G401 (cell line): ENCODE results near the gene PACSIN2. TPM values are rescaled to one million over a fixed set of nuclear protein-coding genes. Genes with fewer than 3 reads are reported as not detected.
A peak's percentile ranks its signal among the peaks of the same experiment; 100 is the strongest.
"Not testable (repeated sequence)": the region's sequence is repeated elsewhere in the genome, so short reads cannot be mapped to it uniquely, and the experiment has no call there.

Source experiments
- DNase-seq: peaks from one replicate; pipeline ENCODE4 v3.0.0-alpha.2; 2015; ENCODE audit warnings: low spot score
- in situ Hi-C: cut with HindIII; loops from 2 replicates; pipeline ENCODE4 v1.10.0; 2016; ENCODE audit warnings: low sequenced_read_pairs, mixed read lengths
- total RNA-seq: library from RNA; depleted of rRNA; stranded (reverse); fragments of >200 nt; shearing (Covaris generic); gene quantifications from 2 replicates; pipeline ENCODE4 v1.2.3, GENCODE V29; 2014

PACSIN2 gene
- total RNA-seq, 1 experiment from 2014 or later = 72.5 TPM

DNA sequence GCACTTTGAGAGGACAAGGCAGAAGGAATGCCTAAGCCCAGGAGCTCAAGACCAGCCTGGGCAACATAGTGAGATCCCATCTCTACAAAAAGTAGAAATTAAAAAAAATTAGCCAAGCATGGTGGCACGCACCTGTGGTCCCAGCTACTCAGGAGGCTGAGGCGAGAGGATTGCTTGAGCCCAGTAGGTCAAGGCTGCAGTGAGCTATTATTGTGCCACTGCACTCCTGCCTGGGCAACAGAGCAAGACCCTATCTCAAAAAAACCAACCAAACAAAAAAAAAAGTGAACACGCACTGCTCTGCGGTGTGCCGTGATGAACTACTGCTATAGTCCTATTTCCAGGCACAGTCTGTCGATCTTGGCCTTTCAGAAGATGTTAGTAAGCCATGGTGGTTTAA is 97.6 kb downstream of the PACSIN2 start:
- DNase-seq, in situ Hi-C loops: not testable (repeated sequence)

DNA sequence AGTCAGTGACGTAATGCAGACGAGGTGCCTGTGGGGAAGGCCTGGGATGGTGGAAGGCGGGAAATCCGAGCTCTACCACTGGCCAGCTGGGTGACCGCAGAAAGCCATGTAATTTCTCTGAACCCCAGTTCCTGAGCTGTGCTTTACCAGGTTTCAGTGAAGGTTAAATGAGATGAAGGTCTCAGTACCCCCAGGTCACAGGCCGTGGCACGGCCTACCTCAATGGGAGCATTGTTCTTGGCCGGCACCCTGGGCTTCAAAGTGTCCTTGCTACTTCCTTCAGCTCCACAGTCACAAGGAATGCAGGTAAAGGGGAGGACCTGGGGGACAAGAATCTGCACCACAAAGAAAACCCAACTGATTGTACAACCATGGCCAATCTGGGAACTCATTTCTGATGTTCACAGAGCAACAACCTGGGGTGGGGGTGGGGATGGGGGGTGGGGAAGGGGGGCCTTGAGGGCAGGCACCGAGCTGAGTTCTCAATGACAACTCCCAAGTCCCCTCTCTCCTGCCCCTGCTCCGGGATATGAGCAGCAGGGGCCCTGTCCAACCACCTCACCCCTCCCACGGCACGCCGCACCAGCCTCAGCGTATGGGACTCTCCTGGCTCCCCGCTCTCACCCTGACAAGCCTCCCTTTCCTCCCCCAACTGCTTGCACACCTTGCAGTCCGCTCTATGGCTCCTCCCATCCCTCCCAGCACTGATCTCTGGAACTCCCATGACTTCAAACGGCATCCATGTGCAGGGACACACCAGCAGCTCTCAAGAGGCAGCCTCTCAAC is 98.8 kb downstream of the PACSIN2 start:
- DNase-seq = no peak
- in situ Hi-C loops = no loop called here

DNA sequence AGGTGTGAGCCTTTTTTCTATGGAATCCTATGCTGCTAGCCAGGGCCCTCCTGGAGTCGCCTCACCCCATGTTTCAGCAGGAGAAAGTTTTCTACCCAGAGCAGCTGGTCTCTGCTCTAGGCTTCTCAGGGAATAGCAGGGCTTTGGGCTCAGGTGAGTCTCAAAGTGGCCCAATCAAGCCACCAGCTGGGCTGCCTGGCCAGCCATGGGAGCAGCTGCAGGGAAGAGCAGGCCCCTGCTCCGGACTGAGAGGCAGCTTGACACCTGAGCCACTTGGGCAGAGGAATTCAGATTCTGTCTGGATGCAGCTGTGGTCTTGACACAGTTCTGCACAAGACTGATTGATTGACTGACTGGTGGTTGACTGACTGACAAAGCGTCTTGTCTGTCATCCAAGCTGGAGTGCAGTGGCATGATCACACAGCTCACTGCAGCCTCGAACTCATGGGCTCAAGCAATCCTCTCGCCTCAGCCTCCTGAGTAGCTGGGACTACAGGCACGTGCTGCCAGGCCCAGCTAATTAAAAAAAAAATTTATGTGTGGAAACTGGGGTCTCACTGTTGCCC is 100.4 kb downstream of the PACSIN2 start:
- in situ Hi-C loops = no loop called here
- DNase-seq = no peak

DNA sequence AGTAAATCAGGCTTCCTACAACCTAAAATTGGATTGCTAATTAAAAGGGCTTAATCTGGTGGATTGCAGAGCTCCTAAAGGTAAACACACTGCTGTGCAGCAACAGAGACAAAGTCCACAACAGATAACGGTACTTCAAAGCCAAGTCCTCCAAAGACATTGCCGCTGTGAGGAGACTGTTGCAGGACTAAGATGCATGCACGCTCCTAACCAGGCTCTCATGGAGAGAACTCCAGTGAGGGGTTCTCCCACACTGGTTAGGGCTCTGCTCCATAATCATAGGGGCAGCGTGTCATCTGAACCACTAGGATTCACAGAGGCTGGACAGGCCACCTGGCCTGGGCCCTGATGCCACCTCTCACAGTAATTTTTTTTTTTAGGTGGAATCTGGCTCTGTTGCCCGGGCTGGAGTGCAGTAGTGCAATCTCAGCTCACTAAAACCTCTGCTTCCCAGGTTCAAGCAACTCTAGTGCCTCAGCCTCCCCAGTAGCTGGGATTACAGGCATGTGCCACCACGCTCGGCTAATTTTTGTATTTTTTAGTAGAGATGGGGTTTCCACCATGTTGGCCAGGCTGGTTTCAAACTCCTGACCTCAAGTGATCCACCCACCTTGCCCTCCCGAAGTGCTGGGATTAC is 101.0 kb downstream of the PACSIN2 start:
- no peak for DNase-seq
- in situ Hi-C loops = no loop called here

DNA sequence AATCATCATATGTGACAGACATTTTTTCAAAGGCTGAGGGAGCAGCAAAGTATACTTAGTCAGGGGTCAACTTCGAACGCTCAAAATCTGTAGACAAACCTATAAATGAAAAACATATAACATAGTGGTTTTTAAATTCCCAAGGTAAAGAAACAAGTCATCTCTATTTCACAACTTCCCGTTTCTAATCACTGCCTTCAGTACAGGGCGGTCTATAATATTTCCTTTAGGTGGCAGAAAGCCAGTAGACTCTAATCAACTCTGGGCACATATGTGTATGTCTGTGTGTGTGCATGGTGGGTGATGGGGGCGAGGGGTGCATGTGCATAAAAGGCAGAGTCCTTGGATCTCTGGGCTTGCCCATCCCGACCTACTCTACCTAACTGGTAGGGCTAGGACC is 102.9 kb downstream of the PACSIN2 start:
- in situ Hi-C loops = no loop called here

DNA sequence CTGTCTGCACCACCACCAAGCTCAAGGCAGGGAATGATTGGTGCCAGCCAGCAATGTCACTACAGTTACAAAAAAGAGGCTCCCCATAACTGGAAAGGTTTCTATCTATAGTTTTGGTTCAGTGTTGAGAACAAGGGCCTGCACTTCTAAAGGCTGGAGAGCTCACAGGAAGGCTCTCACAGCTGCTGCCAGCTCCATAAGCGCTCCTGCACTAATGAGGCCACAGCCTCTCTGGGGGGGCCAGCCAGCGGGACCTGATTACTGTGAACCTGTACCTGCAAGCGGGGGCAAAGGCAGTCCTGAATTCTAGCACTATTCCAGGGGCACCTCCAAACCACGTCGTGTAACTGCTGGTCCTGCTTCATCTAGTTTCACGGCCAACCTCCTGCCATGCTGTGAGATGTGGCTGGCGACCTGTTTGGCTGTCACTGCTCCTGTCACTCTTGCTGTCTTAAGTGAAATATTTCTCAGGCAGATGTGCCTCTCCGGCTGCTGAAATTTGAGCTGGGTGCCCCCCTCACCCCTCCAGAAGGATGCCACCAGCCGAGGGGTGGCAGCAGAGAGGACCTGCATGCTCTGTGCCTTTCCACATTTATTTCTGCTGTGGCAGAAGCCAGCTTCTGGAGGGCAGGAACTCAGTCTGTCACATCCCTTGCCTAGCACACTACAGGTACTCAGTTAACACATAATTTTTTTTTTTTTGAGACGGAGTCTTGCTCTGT is 104.6 kb downstream of the PACSIN2 start:
- no peak for DNase-seq
- in situ Hi-C loops = no loop called here

More for the DNA sequence above, 102.9 kb downstream of the PACSIN2 start:
- DNase-seq = no peak

DNA sequence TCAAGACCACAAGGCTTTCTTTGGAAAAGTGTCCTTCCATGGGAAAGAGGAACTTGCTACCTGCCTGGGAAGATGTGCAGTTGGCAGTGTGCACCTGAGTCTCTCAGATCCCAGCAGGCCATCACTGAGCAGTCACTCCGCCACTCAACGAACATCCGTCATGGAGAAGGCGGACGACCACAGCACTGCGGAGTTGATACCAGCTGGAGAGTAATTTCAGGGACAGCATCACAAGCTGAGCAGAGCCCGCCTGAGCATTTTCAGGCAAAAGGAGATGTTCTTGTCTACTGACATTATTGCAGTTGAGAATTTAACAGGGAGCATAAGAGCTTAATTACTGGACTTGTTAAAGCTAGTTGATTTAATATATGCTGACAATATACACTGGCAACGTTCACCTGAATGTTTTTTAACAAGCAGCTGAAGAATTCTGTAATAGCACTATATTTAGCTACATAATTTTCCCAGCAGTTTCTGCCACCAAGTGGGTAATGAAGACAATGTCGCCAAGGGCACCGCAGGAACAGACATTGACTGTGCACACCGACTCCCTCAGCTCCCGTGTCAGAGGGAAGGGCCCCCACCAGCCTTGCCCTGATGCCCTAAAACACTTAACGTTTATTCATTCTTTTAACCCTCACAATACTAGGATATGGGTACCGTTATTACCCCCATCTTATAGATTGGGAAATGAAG is 105.4 kb downstream of the PACSIN2 start:
- DNase-seq = peak; percentile 70
- in situ Hi-C loops = no loop called here

DNA sequence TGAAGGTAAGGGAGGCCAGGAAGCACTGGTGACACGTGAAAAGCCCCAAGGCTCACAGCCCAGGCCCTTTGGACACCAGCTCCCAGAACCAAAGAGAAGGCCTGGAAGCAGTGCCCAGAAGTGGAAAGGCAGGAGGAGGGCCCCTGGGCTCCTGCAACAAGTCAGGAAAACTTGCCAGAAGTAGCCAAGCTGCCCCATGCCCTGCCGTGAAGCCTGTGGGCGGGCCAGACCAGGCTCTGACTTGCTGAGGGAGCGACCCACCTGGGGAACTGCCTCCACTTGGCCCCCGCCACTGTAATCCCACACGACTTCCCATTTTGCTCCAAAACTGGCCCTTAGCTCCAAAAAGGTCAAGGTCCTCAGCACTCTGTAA is 106.6 kb downstream of the PACSIN2 start:
- DNase-seq = no peak
- in situ Hi-C loops = no loop called here

DNA sequence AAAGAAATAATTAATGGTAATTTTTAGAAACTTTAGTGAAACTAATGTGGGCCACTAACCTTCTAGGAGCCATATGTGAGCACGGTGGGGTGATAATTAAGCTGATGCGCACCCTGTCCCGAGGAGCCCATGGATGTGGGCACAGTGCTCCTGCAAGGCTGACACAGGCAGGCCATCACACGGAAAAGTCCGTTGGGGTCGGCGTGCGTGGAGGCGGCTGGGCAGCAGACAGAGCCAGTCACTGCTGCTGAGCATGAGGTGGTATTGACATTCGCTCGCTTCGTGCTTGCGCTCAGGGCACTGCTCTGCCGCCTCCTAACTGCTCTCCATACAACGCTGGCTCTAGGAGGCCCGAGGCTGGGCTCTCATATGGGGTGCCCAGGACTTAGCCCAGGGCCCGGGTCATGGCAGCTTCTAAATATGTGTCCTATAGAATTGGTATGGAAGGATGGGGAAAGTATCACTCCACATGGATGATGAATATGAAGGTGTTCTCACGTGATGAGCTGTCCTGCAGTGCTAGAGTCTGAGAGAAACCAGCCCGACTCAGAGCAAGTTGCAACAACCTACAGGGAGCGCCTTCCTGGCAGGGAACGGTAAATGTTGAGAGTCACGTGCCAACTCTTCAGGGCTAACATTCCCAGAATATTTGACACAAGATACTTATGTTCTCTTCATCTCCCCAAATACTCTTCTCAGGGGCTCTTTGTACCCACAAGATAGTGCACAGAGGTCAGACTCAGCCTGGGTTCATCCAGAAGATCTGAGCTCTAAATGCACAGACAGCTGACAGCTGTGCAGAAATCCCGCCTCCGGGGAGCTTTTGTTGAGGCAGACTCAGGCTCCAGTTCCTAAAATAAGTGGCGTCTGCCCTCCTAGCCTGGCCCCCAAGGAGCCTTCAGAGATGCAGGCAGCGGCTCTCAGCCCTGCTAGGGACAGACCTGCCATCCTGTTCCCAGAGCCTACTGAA is 107.3 kb downstream of the PACSIN2 start:
- no peak for DNase-seq
- in situ Hi-C loops = no loop called here

DNA sequence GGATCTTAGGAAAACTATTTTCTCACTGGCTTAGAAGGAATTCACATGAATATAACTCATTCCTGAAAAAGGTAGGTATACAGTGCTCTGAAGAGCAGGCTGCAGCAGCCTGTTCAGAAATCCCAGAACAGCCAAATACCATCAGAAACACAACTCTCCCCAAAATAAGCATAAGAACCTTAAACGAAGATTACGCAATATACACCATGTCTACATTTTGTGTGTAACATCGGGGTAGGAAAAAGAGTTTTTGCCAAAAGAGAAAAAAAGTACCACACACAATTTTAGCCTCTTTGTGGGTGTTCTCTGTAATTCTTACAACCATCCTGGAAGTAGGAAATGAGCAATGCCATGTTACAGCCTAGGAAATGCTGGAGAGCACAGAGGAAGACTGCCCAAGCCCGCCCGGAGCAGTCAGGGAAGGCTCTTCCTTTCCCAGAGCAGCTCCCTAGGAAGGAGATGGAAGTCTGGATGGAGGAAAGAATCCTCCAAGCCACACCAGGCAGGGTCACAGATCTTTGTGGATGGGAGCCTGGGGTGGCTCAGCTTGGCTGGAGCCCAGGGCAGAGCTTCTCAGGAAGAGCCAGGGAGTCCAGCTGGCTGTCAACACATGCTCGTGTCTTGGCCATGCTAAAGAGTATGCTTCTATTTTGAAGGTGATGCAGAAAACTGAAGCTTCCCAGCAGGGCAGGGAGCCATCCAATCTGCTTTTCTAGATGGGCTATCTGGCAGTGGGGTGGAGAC is 108.2 kb downstream of the PACSIN2 start:
- peak; percentile 99 for DNase-seq
- in situ Hi-C loops = no loop called here

DNA sequence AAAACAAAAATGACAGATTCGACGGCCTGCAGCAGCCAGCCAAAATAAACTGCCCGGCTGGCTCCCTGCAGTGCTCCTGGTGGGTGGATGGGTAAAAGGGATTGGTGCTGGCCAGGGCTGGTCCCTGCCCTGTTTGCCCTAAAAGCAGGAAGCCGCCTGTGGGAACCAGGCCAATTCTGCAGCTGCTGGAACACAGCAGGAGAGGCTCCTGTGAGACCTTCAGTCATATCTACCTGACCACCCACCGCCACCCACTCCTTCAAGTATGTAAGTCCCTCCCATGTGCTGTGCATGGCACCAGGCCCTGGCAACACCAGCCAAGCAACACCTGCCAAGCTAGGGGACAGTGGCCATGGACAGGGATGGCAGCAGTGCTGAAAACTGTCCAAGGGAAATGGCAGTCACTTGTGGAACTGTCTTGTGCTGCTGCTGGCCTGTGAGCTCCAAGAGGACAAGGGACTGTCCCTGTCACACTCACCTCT is 109.2 kb downstream of the PACSIN2 start:
- in situ Hi-C loops = no loop called here
- peak; percentile 59 for DNase-seq

DNA sequence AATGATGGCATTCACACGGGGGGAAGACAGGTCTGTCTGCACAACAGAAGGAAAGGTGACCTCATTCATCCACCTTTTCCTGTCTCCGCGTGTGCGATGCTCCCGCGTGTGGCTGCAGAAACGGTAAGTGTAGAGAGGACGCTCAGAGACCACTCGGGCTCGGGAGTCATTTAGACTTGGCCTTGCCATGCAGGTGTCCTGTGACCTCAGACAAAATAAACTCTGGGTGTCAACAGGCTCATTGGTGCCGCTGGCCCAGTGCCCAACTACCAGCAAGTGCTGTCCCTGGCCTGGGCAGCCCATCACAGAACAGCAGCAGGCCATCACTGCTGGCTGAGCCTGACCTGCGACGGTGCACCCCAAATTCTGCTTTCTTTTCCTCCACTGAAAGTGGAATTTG is 109.7 kb downstream of the PACSIN2 start:
- peak; percentile 77 for DNase-seq
- in situ Hi-C loops = no loop called here

DNA sequence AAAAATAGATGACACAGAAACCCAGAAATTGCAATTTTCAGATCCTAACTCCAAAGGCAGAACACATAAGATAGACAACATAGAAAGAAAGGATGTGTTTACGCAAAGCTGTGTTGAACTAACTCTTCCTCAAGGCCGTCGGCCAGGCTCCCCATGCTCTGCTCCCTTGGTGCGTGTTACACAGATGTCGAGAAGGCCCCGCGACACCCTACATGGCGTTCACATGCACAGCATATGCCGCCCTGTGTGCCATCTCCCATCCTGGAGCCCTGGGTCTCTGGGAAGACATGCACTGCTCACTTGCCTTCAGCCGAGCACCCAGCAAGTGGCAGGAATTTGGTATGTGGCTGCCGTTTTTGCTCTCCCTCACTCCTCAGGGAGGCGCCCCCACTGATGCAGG is 110.9 kb downstream of the PACSIN2 start:
- no peak for DNase-seq
- in situ Hi-C loops = no loop called here

DNA sequence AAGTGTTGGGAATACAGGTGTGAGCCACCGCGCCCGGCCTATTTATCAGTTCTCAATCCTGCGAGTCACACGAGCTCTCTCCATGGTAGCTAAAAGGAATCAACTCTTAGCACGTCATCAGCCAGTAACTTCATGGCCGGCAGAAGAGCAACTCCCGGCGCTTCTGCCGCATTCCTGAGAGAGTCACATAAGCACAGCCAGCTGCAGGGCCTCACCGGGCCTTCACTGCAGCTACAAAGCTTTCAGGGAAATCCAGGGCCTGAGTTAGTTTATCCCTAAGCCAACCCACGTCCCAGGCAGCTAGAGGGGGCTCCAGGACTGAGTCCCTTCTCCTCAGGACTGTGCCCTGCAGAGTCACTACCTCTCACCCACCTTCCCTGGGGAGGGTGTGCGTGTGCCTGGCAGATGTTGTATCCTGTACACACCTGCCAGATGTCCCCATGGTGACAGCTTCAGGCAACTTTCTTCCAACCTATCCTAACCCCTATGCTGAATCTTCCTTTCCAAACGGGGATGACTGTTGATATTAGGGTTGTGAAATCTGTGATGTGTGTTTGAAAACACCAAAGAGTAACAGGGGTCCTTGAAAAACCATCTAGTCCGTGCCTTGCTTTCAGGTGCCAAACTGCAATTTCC is 112.0 kb downstream of the PACSIN2 start:
- in situ Hi-C loops = no loop called here
- DNase-seq = no peak

DNA sequence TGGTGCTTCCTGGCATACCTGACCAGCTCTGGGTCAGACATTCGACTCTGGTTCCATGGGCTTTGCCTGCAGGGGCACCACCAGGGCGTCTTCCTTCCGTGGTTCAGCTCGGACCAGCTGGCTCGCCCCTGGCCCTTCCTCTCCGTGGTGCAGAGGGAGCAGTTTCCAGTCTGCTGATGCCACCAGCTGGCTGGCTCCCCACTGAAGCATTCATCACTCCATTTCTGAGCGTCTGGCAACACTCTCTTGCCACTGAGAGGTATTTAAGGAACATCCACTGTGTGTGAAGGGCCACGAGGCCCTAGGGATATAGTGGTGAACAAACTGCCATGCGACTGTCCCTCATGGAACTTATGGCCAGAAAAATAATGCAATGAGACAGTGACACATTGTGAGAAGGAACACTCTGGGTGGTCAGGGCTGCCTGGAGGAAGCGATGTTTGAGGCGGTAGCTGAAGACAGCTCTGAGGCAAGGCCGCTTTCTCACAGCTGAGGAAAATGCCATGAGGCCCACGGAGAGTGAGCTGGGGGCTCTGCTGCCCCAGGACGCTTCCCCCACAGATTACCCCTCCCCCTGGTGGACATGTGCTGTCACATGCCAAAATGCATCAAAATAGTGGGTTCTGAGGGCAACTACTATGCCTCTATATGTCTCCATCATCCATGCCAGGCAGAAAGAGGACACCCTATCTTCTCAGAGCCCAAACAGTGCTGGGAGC is 113.0 kb downstream of the PACSIN2 start:
- DNase-seq = peak; percentile 67
- in situ Hi-C loops = no loop called here

DNA sequence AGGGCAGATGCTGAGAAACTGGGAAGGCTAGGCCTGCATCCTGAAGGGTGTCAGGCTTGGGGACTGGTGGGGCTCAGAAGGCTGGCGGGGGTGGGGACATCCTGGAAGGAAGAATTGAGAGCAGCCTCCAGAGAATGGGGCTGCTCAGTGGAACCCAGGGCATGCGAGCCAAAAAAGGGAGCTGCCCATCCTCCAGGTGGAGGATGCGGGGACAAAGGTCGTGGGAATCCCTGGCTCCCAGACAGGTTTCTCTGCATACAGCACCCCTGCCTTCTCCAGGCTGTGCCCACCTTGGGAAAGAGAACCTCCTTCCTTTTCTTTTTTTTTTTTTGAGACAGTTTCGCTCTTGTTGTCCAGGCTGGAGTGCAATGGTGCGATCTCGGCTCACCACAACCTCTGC is 117.0 kb downstream of the PACSIN2 start:
- in situ Hi-C loops = no loop called here
- DNase-seq = no peak
